Raji (cell line): ENCODE data around the gene RNU1-2.
A peak's percentile ranks its signal among the peaks of the same experiment; 100 is the strongest.

Experiments
- POLR2A ChIP-seq: IDR thresholded peaks from 2 replicates; pipeline ENCODE4 v1.6.1; 2011; ENCODE audit warnings: low read depth, low read length, control low read depth; ENCODE audit not compliant: insufficient read depth

Gene RNU1-2

DNA sequence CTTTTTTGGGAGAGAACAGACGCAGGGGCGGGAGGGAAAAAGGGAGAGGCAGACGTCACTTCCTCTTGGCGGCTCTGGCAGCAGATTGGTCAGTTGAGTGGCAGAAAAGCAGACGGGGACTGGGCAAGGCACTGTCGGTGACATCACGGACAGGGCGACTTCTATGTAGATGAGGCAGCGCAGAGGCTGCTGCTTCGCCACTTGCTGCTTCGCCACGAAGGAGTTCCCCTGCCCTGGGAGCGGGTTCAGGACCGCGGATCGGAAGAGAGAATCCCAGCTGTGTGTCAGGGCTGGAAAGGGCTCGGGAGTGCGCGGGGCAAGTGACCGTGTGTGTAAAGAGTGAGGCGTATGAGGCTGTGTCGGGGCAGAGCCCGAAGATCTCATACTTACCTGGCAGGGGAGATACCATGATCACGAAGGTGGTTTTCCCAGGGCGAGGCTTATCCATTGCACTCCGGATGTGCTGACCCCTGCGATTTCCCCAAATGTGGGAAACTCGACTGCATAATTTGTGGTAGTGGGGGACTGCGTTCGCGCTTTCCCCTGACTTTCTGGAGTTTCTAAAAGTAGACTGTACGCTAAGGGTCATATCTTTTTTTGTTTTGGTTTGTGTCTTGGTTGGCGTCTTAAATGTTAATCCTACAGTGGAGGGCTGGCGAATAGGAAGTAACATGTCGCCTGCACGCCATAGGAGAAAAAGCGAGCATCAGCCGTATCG is at the start of gene RNU1-2:
RNU1-2 (plus strand) TSS at position 383 of the 718 bp plus-strand sequence.
- TF ChIP-seq POLR2A: peak; percentile 88

GRCh38 chr1:16882986-16883385 is 12.8 kb upstream of the RNU1-2 start:
- TF ChIP-seq POLR2A: no peak

DNA sequence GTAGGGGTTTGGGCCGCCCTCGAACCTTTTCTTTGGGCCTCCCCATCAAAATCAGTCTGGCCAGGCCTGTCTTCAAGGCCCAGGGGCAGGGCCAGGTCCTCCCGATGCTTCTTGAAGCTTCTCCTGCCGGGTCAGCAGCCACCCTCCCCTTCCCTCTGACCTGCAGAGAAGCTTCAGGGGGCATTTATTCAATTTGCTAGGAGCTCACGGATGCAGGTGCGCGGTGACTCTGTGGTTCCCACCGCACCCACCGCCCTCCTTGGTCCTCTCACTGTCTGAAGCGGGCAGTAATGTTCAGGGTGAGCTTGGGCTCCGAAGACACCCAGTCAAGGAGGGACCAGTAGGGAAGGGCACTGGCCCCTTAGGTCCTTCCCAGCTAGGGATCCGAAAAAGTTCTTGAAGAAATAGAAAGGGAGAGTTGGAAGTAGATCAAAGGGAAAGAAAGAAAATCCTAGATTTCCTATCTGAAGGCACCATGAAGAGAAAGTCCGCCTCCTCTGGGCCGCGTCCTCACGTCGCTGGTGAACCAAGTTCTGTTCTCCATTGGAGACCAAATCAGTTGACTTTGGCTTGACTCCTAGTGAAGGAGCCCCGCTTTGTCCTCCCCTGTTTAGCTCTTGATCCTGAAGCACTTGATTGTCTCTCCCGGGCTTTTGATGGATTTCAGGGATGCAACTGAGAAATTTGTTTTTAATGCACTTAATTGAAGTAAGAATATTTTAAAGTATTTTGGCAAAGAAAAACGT is 8.7 kb upstream of the RNU1-2 start:
- TF ChIP-seq POLR2A: no peak

DNA sequence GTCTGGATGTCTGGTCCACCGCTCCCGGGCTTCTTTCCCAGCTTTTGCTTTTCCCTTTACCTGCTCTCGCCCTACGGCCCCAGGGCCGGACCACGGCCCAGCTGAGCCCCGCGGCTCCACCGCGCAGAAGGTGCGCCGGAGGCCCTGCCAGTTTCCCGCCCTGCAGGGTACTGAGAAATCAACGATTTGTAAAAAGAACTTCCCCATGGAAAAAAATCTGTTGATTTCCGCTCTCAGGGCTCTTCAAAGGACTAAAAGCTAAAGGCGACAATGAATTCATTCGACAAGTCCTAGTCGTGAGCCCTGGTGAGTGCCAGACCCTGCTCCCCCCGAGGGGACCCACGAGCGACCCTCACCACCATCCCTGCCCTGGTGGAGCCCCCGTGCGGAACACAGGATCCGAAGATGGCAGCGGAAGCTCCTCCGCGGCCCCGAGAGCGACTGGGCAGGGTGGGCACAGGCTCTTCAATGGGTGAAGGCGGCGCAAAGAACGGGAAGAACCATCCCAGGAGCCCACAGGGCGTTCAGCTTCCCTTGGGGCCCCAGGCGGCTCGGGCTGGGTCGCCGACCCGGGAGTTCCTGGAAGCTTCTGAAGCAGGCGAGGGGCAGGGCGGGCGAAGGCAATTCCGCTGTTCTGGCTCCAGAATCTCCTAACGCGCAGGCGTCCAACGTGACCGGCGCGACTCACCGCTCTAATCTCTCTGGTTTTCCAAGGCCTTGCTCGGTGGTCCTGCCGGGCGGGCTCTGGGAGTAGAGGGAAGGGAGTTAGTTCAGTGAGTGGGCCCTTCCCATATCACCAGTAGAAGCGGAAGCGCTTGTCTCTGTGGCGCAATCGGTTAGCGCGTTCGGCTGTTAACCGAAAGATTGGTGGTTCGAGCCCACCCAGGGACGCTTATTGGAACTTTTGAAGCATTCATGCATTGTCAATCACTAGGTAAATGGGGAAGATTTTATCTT is 6.6 kb upstream of the RNU1-2 start:
- no peak for TF ChIP-seq POLR2A

DNA sequence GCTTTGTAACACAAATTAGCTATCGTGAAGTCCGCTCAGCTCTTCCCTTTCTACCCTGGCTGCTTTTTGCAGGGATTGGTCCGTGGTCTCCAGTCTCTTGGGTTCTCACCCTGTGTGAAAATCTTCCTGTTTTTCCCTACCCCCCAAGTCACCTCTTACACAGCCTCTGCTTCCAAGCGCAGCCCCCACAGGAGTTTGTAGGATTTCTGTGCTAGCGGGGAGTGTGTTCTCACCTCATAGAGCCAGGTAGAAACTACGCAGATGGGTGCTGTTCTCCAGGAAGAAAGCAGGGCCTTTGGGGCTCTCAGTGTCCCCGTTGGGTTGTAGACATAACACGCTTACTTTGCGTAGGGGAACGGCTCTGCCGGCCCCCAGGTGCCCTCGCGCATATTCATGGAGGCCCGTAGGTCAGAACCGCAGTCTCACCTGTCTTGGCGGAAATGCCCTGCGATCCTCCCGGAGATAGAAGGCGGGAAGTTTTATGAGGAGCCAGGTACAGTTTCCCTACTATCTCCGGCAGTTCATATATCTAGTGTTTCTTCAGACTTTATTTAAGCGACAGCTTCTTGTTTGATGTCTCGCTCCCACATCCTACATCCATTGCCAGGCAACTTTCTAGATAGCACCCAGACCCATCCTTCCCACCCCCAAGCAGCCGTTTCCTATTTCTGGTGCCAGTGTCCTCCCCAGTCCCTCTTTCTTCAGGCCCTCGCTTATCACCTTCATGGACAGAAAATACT is 706 bp downstream of the RNU1-2 start:
- peak; percentile 69 for TF ChIP-seq POLR2A

DNA sequence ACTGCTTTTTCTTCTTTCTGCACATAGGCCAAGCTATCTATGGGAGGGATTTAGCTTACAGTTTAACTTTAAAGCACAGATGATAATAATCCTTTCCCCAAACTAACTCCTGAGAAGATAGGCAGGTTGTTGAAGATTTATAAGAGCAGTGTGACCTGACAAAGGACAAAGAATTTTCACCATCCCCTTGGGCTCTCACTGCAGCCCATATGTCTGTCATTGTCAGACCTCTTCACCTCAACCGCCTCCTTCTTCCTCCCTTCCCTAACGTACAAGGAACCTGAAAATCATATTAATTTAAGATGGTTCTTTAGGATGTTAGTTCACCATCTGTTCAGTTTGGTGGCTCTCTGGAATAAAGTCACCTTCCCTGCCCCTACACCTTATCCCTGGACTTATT is 5.0 kb downstream of the RNU1-2 start:
- no peak for TF ChIP-seq POLR2A

GRCh38 chr1:16903054-16903453 is 7.3 kb downstream of the RNU1-2 start:
- 0 out of 2 replicates have a peak, but pooled peaks have one; percentile 14 for TF ChIP-seq POLR2A

DNA sequence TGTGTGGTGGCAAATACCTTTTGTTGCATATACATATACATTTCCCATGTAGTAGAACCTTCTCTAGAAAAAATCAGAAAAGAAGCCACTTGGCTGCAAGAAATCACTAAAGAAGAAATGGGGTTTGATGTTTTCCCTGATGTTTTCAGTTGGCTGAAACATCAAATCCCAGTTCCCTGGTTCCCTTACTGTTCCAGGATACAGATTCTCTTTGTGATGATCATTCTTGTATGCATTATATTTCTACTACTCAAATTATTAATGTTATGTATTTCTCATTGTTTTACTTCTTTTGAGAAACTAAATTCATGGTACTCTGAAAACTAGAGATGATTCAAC is 7.6 kb downstream of the RNU1-2 start:
- no peak; the same call in 1 of the 2 replicates for TF ChIP-seq POLR2A

DNA sequence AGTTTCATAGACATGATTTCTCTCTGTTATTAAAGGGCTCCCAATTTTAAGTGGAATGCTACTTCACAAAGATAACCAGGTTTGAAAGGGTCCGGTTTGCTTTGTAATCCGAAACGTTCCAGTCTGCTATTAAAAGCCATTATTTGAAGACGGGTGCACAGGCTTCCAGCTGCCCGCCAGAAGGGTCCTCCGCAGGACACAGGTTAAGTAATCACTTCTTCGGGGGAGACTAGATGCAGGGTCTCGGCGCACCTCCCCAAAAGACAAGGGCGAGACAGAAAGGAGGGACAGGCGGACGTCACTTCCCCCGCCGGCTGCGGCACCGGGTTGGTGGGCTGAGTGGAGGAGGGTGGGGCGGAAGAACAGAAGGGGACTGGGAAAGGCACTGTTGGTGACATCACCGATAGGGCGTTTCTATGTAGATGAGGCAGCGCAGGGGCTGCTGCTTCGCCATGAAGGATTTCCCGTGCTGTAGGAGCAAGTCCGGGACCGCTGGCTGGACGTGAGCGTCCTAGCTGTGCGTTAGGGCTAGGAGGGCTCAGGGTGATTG is 8.9 kb downstream of the RNU1-2 start:
- TF ChIP-seq POLR2A: peak; percentile 2; the same call in 1 of the 2 replicates

DNA sequence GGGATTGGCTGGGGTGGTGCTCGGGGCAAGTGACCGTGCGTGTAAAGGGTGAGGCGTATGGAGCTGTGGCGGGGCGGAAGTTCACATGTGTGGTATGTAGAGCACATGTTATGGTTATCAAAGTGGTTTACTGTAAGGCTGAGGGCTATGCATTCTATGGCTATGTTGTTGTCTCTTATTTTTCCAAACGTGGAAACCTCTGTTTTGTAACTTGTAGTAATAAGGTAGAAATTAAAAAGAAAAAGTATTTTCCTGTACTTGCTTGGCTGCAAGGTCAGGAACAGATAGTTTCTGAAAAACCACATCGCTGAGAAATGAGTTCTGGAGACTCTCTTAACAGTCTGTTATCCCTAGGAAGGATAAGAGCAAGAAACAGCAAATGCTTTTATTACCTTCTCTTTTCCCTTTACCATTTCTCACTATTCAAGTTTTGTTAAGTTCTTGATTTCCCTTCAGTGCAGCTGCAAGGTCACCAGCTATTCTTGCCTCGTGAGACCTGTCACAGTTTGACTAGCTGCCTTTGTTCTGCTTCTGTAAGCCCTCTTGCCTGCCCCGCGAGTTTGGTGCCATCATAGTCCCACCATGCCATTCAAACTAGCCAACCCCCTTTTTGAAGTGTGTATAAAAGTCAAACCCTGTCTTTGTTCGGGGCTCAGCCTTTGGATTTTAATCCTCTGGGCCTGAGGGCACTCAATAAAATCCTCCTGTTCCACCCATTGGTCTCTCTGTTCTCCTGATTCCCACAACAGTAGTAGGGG is 9.5 kb downstream of the RNU1-2 start:
- TF ChIP-seq POLR2A: peak; percentile 100

- TF ChIP-seq POLR2A: no peak
Observed at GRCh38 chr1:16905868-16906702, 10.3 kb downstream of the RNU1-2 start.

- no peak for TF ChIP-seq POLR2A
Observed at GRCh38 chr1:16906873-16907272, 11.1 kb downstream of the RNU1-2 start.
